GM13977 (cell line): ENCODE data around the gene HRCT1.

Experiments used
- DNase-seq: peaks from one replicate; pipeline ENCODE4 v3.0.0; 2012; ENCODE audit warnings: low spot score
- CTCF ChIP-seq: IDR thresholded peaks from 2 replicates; pipeline ENCODE4 v1.5.1; 2012; ENCODE audit warnings: mild to moderate bottlenecking, control low read depth; ENCODE audit not compliant: insufficient read depth; ENCODE audit errors: extremely low read depth, missing control alignments
- in situ Hi-C: fragments of 300-500 bp; cut with MboI; formaldehyde crosslinking; loops from one replicate; pipeline ENCODE4 v1.12.0; 2022; ENCODE audit warnings: low sequenced_read_pairs, low pct_unique_long_range_greater_than_20kb, mixed read lengths, inconsistent platforms; ENCODE audit not compliant: unreplicated experiment

The HRCT1 gene

DNA sequence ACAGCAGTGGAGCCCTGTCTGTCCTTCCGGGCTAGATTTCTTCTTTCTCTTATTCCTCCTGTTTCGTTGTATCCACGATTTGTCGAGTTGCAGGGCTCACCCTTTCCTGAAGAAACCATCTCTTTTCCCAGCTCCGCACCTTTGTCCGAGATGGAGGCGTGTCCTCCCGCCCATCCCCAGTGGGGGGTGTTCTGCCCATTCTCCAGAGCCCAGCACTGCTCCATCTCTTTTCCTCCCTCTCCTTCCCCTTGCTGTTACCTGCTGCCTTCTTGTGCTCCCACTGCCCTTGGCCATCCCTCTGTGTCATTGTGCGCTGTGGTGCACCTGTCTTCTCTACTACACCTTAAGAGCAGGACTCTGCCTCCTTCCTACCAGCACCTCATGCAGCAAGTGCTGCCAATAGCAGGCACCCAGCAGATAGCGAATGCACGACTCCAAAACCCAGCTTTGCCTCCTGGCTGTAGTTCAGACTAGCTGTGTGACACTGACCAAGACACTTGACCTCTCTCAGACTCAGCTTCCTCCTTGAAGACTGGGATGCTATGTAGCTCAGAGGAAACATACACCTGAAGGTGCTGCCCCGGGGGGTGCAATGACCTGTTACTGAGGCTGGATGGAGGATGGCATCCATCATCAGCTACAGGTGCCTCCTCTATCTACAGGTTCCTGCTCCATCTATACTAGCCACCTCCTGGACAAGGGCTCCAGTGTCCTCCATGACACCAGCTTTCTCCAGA is 44.7 kb upstream of the HRCT1 start:
- no peak for TF ChIP-seq CTCF
- DNase-seq: no peak
- in situ Hi-C loops: no loop called here

GRCh38 chr9:35862328-35862727 is 43.7 kb upstream of the HRCT1 start:
- TF ChIP-seq CTCF: no peak
- DNase-seq: no peak
- in situ Hi-C loops: no loop called here

GRCh38 chr9:35863583-35863982 is 42.4 kb upstream of the HRCT1 start:
- in situ Hi-C loops: no loop called here
- DNase-seq: no peak
- TF ChIP-seq CTCF: no peak

GRCh38 chr9:35864695-35865255 is 41.2 kb upstream of the HRCT1 start:
- DNase-seq: no peak
- in situ Hi-C loops: no loop called here
- TF ChIP-seq CTCF: no peak

DNA sequence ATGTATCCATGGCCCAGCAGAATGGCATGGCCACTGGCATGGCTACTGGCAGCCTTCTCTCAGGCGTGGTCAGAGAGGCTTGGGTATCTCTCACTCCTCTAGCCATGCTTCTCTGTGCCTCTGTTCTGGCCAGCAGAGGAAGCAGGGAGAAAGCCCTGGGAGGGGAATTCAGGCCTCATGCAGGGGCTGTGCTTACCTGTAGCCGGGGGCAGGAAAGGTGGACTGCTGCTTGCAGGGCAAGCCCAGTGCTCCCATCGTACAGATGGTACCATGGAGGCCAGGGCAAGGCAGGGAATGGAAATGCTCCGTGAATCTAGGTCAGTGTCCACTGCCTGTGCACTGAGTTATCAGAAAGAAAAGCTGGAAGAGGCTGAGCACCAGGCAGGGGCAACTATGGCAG is 38.5 kb upstream of the HRCT1 start:
- in situ Hi-C loops: no loop called here
- no peak for TF ChIP-seq CTCF
- no peak for DNase-seq

GRCh38 chr9:35868933-35869332 is 37.1 kb upstream of the HRCT1 start:
- DNase-seq: no peak
- in situ Hi-C loops: no loop called here
- TF ChIP-seq CTCF: no peak
